IMR-90 (cell line): ENCODE measurements around the gene MBTPS1. TPM values are rescaled to one million over a fixed set of nuclear protein-coding genes. Genes with fewer than 3 reads are reported as not detected.

Experiments
- ATAC-seq: fragments of 200-7000 bp; cut with Tn5 transposase; 2 replicates; pipeline ENCODE4 v1.9.1; 2020; ENCODE audit warnings: low read depth, mild to moderate bottlenecking, moderate library complexity
- BruUV-seq: library from RNA; stranded (reverse); fragments of 400-500 nt; replicated peaks from 2 replicates; lab custom pipeline; 2021; lab: Mats Ljungman, UMichigan
- CTCF ChIA-PET: fragments of 300-600 bp; formaldehyde crosslinking; extraction: SDS; loops from one replicate; lab custom pipeline; 2021; ENCODE audit warnings: antibody characterized with exemption; lab: Yijun Ruan, JAX
- POLR2A ChIA-PET: fragments of 300-600 bp; sonication (Branson Sonifier 250); formaldehyde crosslinking; loops from one replicate; lab custom pipeline; 2022; ENCODE audit warnings: antibody characterized with exemption; ENCODE audit not compliant: unreplicated experiment; lab: Charles Lee
- DNase-seq: peaks from one replicate; pipeline ENCODE4 v3.0.0; 2013
- H2AFZ ChIP-seq: replicated peaks from 2 replicates; pipeline ENCODE3; 2013; ENCODE audit warnings: low read length, mild to moderate bottlenecking; ENCODE audit not compliant: poor library complexity
- H2AK5ac ChIP-seq: 2 replicates; pipeline ENCODE4 v1.6.1; 2013; ENCODE audit warnings: low read depth, low read length, inconsistent platforms
- H2AK9ac ChIP-seq: replicated peaks from 2 replicates; pipeline ENCODE3; 2013; ENCODE audit warnings: mild to moderate bottlenecking, low read depth, low read length, moderate library complexity; ENCODE audit not compliant: poor library complexity
- H2BK120ac ChIP-seq: 2 replicates; pipeline ENCODE4 v1.6.1; 2013; ENCODE audit warnings: low read depth, low read length, inconsistent platforms
- H2BK15ac ChIP-seq: 3 replicates; pipeline ENCODE4 v1.6.1; 2013; ENCODE audit warnings: low read depth, low read length, inconsistent platforms
- H2BK20ac ChIP-seq: 2 replicates; pipeline ENCODE4 v1.6.1; 2013; ENCODE audit warnings: low read depth, mild to moderate bottlenecking, inconsistent platforms, low read length, moderate library complexity
- H2BK5ac ChIP-seq: 2 replicates; pipeline ENCODE4 v1.6.1; 2013; ENCODE audit warnings: mild to moderate bottlenecking, low read depth, low read length, inconsistent platforms; ENCODE audit not compliant: poor library complexity, severe bottlenecking
- H3K14ac ChIP-seq: replicated peaks from 2 replicates; pipeline ENCODE4 v1.6.1; 2013; ENCODE audit warnings: low read depth, low read length, inconsistent platforms
- H3K18ac ChIP-seq: 2 replicates; pipeline ENCODE4 v1.6.1; 2013; ENCODE audit warnings: low read depth, low read length, control low read depth
- H3K23ac ChIP-seq: 2 replicates; pipeline ENCODE4 v1.6.1; 2013; ENCODE audit warnings: low read depth, low read length, inconsistent platforms
- H3K27ac ChIP-seq: 2 replicates; pipeline ENCODE4 v1.5.1; 2013; ENCODE audit warnings: mild to moderate bottlenecking, control low read depth, low read length; ENCODE audit not compliant: insufficient read depth
- H3K27me3 ChIP-seq: 2 replicates; pipeline ENCODE4 v1.6.1; 2013; ENCODE audit warnings: low read length; ENCODE audit not compliant: control insufficient read depth, insufficient read depth
- H3K36me3 ChIP-seq: 2 replicates; pipeline ENCODE4 v1.6.1; 2013; ENCODE audit warnings: low read length, mixed read lengths; ENCODE audit not compliant: control insufficient read depth, insufficient read depth
- H3K4ac ChIP-seq: 2 replicates; pipeline ENCODE4 v1.6.1; 2013; ENCODE audit warnings: low read depth, low read length, inconsistent platforms
- H3K4me1 ChIP-seq: 2 replicates; pipeline ENCODE4 v1.6.1; 2013; ENCODE audit warnings: low read length, mixed read lengths; ENCODE audit not compliant: control insufficient read depth, insufficient read depth
- H3K4me2 ChIP-seq: 2 replicates; pipeline ENCODE4 v1.6.1; 2013; ENCODE audit warnings: low read depth, mild to moderate bottlenecking, control low read depth, low read length, moderate library complexity
- H3K4me3 ChIP-seq: 2 replicates; pipeline ENCODE4 v1.5.1; 2013; ENCODE audit warnings: low read depth, mild to moderate bottlenecking, control low read depth, low read length, moderate library complexity; ENCODE audit not compliant: insufficient read depth
- H3K56ac ChIP-seq: 2 replicates; pipeline ENCODE4 v1.6.1; 2013; ENCODE audit warnings: low read length, inconsistent platforms; ENCODE audit not compliant: insufficient read depth; ENCODE audit errors: extremely low read depth
- H3K79me1 ChIP-seq, 2 experiments: 2 replicates each; pipeline ENCODE4 v1.6.1; 2013; ENCODE audit warnings: low read length in 2 of 2, inconsistent platforms in 1 of 2, low read depth in 1 of 2
- H3K9ac ChIP-seq: 2 replicates; pipeline ENCODE4 v1.6.1; 2013; ENCODE audit warnings: low read depth, low read length, control low read depth
- H3K9me1 ChIP-seq: 2 replicates; pipeline ENCODE4 v1.6.1; 2013; ENCODE audit warnings: low read length, inconsistent platforms; ENCODE audit not compliant: insufficient read depth
- H3K9me3 ChIP-seq: 2 replicates; pipeline ENCODE4 v1.6.1; 2013; ENCODE audit warnings: low read length; ENCODE audit not compliant: control insufficient read depth, insufficient read depth
- H4K20me1 ChIP-seq: 2 replicates; pipeline ENCODE4 v1.6.1; 2013; ENCODE audit warnings: low read length, inconsistent platforms; ENCODE audit not compliant: insufficient read depth
- H4K5ac ChIP-seq: 2 replicates; pipeline ENCODE4 v1.6.1; 2013; ENCODE audit warnings: mild to moderate bottlenecking, low read depth, low read length, control low read depth
- H4K8ac ChIP-seq, 2 experiments: 2 replicates each; pipeline ENCODE4 v1.6.1; 2013; ENCODE audit warnings: low read depth in 2 of 2, low read length in 2 of 2, control low read depth in 1 of 2, inconsistent platforms in 1 of 2
- H4K91ac ChIP-seq: 2 replicates; pipeline ENCODE4 v1.6.1; 2013; ENCODE audit warnings: low read depth, low read length, inconsistent platforms; ENCODE audit not compliant: insufficient read depth
- CTCF ChIP-seq: conservative IDR thresholded peaks from 2 replicates; pipeline ENCODE4 v1.5.1; 2012; ENCODE audit warnings: mild to moderate bottlenecking, low read depth, low read length, improper control_type of control experiment
- MAFK ChIP-seq: IDR thresholded peaks from 2 replicates; pipeline ENCODE4 v1.6.1; 2012; ENCODE audit warnings: low read depth, low read length, improper control_type of control experiment
- RFX5 ChIP-seq: IDR thresholded peaks from 2 replicates; pipeline ENCODE4 v1.8.0; 2012; ENCODE audit warnings: low read depth, mild to moderate bottlenecking, low read length, moderate library complexity
- SMC3 ChIP-seq: fragments of 150-350 bp; IDR thresholded peaks from 2 replicates; pipeline ENCODE4 v1.6.1; 2016; ENCODE audit warnings: low read depth, mild to moderate bottlenecking, antibody characterized with exemption, low read length, moderate library complexity
- WGBS, 2 experiments: methylation state at CpG; one replicate each; pipeline versions ENCODE4 v1.1.5 to v1.1.7; 2013; ENCODE audit warnings: missing lambda C conversion rate in 2 of 2; ENCODE audit not compliant: insufficient read length in 1 of 2; ENCODE audit errors: extremely low coverage in 2 of 2; 5-methylcytosine and 5-hydroxymethylcytosine counted together
- dilution Hi-C: fragments of 300-500 bp; cut with HindIII; formaldehyde crosslinking; loops from one replicate; pipeline ENCODE4 v1.14.3; 2018; ENCODE audit warnings: low sequenced_read_pairs; ENCODE audit not compliant: unreplicated experiment
- in situ Hi-C: fragments of 300-500 bp; cut with MboI; formaldehyde crosslinking; loops from 3 replicates; pipeline ENCODE4 v1.14.3; 2019; ENCODE audit warnings: low sequenced_read_pairs, inconsistent platforms, mixed read lengths
- intact Hi-C: fragments of 100-400 bp; cut with micrococcal nuclease; formaldehyde crosslinking; loops from 2 replicates; pipeline ENCODE4 v1.10.0; 2022
- polyA plus RNA-seq, 3 experiments: library from polyadenylated mRNA; depleted of rRNA; stranded (reverse); fragments of >200 nt; gene quantifications; 2 replicates each; pipeline ENCODE4 v1.2.3, GENCODE V29; 2012; ENCODE audit warnings: low replicate concordance in 1 of 3
- total RNA-seq: library from RNA; depleted of rRNA; stranded (reverse); fragments of >200 nt; gene quantifications from 2 replicates; pipeline ENCODE4 v1.2.3, GENCODE V29; 2012
- TF ChIP-seq, protein P1 (sequence below): fragments of 150-350 bp; IDR thresholded peaks from 2 replicates; pipeline ENCODE4 v1.6.1; 2017; ENCODE audit warnings: mild to moderate bottlenecking, antibody characterized with exemption, low read length, low read depth
- TF ChIP-seq, protein P2 (sequence below): fragments of 150-350 bp; IDR thresholded peaks from 2 replicates; pipeline ENCODE4 v1.6.1; 2016; ENCODE audit warnings: low read depth, mild to moderate bottlenecking, low read length, moderate library complexity, borderline replicate concordance

The MBTPS1 gene
- total and polyA plus RNA-seq, 2 of the 4 experiments (the other 2 are of a cell fraction), result 59.0 to 70.4 TPM

- TF ChIP-seq, protein P1, sequence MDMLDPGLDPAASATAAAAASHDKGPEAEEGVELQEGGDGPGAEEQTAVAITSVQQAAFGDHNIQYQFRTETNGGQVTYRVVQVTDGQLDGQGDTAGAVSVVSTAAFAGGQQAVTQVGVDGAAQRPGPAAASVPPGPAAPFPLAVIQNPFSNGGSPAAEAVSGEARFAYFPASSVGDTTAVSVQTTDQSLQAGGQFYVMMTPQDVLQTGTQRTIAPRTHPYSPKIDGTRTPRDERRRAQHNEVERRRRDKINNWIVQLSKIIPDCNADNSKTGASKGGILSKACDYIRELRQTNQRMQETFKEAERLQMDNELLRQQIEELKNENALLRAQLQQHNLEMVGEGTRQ, result no peak
- TF ChIP-seq RFX5 (no peak), CTCF (no peak), MAFK (no peak), SMC3 (no peak)
- TF ChIP-seq, protein P2, sequence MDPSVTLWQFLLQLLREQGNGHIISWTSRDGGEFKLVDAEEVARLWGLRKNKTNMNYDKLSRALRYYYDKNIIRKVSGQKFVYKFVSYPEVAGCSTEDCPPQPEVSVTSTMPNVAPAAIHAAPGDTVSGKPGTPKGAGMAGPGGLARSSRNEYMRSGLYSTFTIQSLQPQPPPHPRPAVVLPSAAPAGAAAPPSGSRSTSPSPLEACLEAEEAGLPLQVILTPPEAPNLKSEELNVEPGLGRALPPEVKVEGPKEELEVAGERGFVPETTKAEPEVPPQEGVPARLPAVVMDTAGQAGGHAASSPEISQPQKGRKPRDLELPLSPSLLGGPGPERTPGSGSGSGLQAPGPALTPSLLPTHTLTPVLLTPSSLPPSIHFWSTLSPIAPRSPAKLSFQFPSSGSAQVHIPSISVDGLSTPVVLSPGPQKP, result no peak
- no peak overlapping the region for H4K91ac ChIP-seq
- POLR2A ChIA-PET, result no interaction called here
- H3K56ac ChIP-seq, result no peak overlapping the region
- no peak overlapping the region for H2BK120ac ChIP-seq
- no peaks in the 10 kb centered on the region for H3K9me3 ChIP-seq
- H3K4me2 ChIP-seq, result no peak overlapping the region
- no peak overlapping the region for H3K23ac ChIP-seq
- no peak overlapping the region for H2BK20ac ChIP-seq
- dilution Hi-C loops (no loop called here), intact Hi-C loops (loop anchor here (5.0 kb wide), 1 partner anchor 82 kb away; no protein-coding TSS in a partner anchor), in situ Hi-C loops (no loop called here)
- no peak overlapping the region for H2BK5ac ChIP-seq
- H3K4me3 ChIP-seq, result no peak overlapping the region
- DNase-seq (no peak), ATAC-seq (no peak)
- H3K9me1 ChIP-seq, result peaks cover 5% of the 10 kb centered on the region
- H3K14ac ChIP-seq, result no peak overlapping the region
- no TSS peak for BruUV-seq
- H3K79me1 ChIP-seq, result peaks cover 13 to 31% of the 10 kb centered on the region in 2 experiments; a peak in 3 of 4 replicates
- H3K4me1 ChIP-seq, result peaks cover 4% of the 10 kb centered on the region
- no CpG with 5 or more reads among the region's 14 CpGs for WGBS, 2 experiments
- no peak overlapping the region for H2AK9ac ChIP-seq
- CTCF ChIA-PET, result no interaction called here
- H3K4ac ChIP-seq, result no peak overlapping the region
- no peak overlapping the region for H4K5ac ChIP-seq
- no peaks in the 10 kb centered on the region for H3K27me3 ChIP-seq
- H4K20me1 ChIP-seq, result peaks cover 19% of the 10 kb centered on the region
- peaks cover 41% of the 10 kb centered on the region for H3K36me3 ChIP-seq
- no peak overlapping the region for H2AK5ac ChIP-seq
- H2AFZ ChIP-seq, result no peak overlapping the region
- H3K18ac ChIP-seq, result no peak overlapping the region
- no peak overlapping the region for H3K9ac ChIP-seq
- H3K27ac ChIP-seq, result no peak overlapping the region
- no peak overlapping the region for H2BK15ac ChIP-seq
- H4K8ac ChIP-seq, result no peak overlapping the region
Observed at GRCh38 chr16:84095466-84095865, 21.3 kb downstream of the MBTPS1 start.
